ENCODE measurements around the gene TOX2. TPM values are rescaled to one million over a fixed set of nuclear protein-coding genes. Genes with fewer than 3 reads are reported as not detected.

The TOX2 gene
- total RNA-seq, 2 donors from 2014 or later: 4.0 to 5.6 TPM

GRCh38 chr20:44089987-44090674, 175.5 kb downstream of the TOX2 start:
- DNase-seq (ENCODE audit: low spot score) (no peak), ATAC-seq (peak; percentile 33 to 45)
- H3K36me3 Mint-ChIP-seq: no peaks in the 10 kb centered on the region
- H3K27ac Mint-ChIP-seq: no peak overlapping the region
- peaks cover 22 to 23% of the 10 kb centered on the region in 2 donors for H3K27me3 Mint-ChIP-seq
- H3K9me3 Mint-ChIP-seq: no peaks in the 10 kb centered on the region
- no peaks in the 10 kb centered on the region for H3K4me1 Mint-ChIP-seq (ENCODE audit: low read depth in 2 of 2)
- no peak overlapping the region for H3K4me3 Mint-ChIP-seq

GRCh38 chr20:44091026-44091425, 176.4 kb downstream of the TOX2 start:
- DNase-seq (ENCODE audit: low spot score) (no peak), ATAC-seq (no peak)
- Mint-ChIP-seq H3K4me1 (ENCODE audit: low read depth in 2 of 2) (no peaks in the 10 kb centered on the region), H3K9me3 (no peaks in the 10 kb centered on the region), H3K27me3 (peaks cover 22 to 23% of the 10 kb centered on the region in 2 donors), H3K4me3 (no peak overlapping the region), H3K27ac (no peak overlapping the region), H3K36me3 (no peaks in the 10 kb centered on the region)

DNA sequence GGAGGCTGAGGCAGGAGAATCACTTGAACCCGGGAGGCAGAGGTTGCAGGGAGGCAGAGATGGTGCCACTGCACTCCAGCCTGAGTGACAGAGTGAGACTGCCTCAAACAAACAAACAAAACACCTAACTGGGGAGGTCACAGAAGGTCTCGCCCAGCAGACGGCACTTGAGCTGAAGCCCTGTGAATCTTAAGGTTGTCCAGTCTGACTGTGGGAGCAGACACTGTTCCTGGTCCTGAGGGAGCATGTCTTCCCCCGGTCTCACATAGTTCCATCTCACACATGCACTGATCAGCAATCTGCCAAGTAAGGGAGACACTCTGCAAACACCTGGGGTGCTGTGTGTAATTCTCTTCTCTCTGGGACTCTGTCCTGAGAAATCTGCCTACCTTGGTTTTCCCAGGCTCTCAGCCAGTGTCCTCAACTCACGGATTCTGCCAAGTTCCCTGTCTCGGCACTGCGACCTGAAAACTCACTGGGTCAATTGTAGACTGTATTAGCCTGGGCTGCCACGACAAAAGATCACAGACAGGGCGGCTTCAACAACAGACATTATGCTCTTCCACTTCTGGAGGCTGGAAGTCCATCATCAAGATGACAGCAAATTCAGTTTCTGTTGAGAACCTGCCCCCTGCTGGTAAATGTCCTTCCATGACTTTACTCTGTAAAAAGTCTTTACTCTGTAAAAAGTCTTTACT, 178.0 kb downstream of the TOX2 start:
- H3K9me3 Mint-ChIP-seq: no peaks in the 10 kb centered on the region
- H3K27ac Mint-ChIP-seq: no peak overlapping the region
- no peaks in the 10 kb centered on the region for H3K4me1 Mint-ChIP-seq (ENCODE audit: low read depth in 2 of 2)
- no peaks in the 10 kb centered on the region for H3K36me3 Mint-ChIP-seq
- no peak overlapping the region for H3K4me3 Mint-ChIP-seq
- DNase-seq (ENCODE audit: low spot score): no peak
- no peak for ATAC-seq
- peaks cover 16 to 23% of the 10 kb centered on the region in 2 donors for H3K27me3 Mint-ChIP-seq

DNA sequence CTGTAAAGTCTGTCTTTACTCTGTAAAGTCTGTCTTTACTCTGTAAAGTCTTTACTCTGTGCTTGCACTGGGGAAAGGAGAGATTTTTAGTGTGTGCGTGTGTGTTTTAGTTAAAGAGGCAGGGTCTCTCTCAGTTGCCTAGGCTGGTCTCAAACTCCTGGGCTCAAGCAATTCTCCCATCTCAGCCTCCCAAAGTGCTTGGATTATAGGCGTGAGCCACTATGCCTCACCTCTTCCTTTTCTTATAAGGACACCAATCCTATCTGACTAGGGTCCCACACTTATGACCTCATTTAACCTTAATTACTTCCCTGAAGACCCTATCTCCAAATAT, 178.6 kb downstream of the TOX2 start:
- Mint-ChIP-seq H3K4me1 (ENCODE audit: low read depth in 2 of 2) (no peaks in the 10 kb centered on the region), H3K4me3 (no peak overlapping the region)
- DNase-seq (ENCODE audit: low spot score): no peak

GRCh38 chr20:44095831-44096230, 181.2 kb downstream of the TOX2 start:
- no peak overlapping the region for H3K4me3 Mint-ChIP-seq
- no peak overlapping the region for H3K27ac Mint-ChIP-seq
- peaks cover 29 to 44% of the 10 kb centered on the region in 2 donors for H3K27me3 Mint-ChIP-seq
- ATAC-seq (no peak), DNase-seq (ENCODE audit: low spot score) (no peak)
- H3K36me3 Mint-ChIP-seq: no peaks in the 10 kb centered on the region
- H3K4me1 Mint-ChIP-seq (ENCODE audit: low read depth in 2 of 2): no peaks in the 10 kb centered on the region
- no peaks in the 10 kb centered on the region for H3K9me3 Mint-ChIP-seq

More for the DNA sequence above, 178.6 kb downstream of the TOX2 start:
- H3K27me3 Mint-ChIP-seq: peaks cover 19 to 24% of the 10 kb centered on the region in 2 donors
- no peak overlapping the region for H3K27ac Mint-ChIP-seq
- H3K9me3 Mint-ChIP-seq: no peaks in the 10 kb centered on the region
- ATAC-seq: no peak
- no peaks in the 10 kb centered on the region for H3K36me3 Mint-ChIP-seq

DNA sequence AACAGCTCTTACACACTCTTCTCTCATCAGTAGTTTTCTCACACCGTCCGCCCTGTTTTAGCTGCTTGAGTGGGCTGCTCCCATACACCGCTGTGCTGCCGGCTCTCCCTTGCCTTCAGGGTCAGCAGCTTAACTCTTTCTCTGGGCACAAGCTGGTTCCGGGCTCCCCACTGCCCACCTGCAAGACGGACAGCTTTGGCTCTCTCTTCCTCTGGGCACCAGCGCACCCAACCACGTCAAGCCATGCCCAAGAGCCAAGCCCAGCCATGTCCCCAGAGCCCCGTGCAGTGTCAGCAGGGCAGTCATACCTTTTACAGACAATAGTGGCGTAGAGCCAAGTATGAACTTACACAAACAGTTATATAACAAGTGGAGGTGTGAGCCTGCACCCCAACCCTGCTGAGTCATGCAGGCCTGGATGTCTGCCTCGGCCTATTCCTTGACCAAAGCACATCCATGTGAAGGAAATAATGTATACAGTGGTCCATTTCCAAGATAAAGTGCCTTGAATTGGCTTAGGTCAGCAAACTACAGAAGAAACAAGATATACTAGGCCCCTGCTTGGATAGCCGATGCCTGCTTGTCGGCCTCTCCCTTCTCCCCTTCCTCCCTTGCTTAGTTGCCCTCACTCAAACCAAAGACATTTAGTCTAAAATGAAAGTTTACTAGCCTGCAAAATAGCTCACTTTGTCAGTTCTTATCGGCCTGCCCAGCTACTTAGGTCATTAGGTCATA, 183.0 kb downstream of the TOX2 start:
- no peak for DNase-seq (ENCODE audit: low spot score)
- no peaks in the 10 kb centered on the region for H3K9me3 Mint-ChIP-seq
- H3K4me1 Mint-ChIP-seq (ENCODE audit: low read depth in 2 of 2): no peaks in the 10 kb centered on the region
- no peak overlapping the region for H3K4me3 Mint-ChIP-seq
- H3K36me3 Mint-ChIP-seq: no peaks in the 10 kb centered on the region
- no peak for ATAC-seq
- no peak overlapping the region for H3K27ac Mint-ChIP-seq
- peaks cover 35 to 47% of the 10 kb centered on the region in 2 donors for H3K27me3 Mint-ChIP-seq

- Mint-ChIP-seq H3K27ac (no peak overlapping the region), H3K36me3 (no peaks in the 10 kb centered on the region)
These were observed 183.6 kb downstream of the TOX2 start for GRCh38 chr20:44098256-44098630.

DNA sequence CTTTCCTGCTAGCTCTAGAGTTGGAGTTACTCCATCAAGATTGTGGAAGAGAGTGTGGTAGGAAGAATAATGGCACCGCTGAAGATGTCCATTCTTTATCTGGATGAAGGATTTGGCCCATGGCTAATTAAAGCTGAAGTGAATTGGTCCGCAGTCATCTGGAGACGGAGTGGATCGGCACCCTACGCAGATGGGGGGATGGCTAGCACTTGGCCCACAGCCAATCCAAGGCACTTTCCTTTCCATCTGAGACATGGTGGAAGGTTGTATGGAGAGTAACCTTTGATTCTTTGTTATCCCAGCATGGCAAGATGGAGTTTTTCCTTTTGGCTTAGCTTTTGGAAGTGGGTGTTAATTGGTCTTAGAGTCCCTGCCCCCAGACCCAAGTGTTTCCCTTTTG, 184.0 kb downstream of the TOX2 start:
- ATAC-seq: no peak

More at GRCh38 chr20:44098256-44098630, 183.6 kb downstream of the TOX2 start:
- Mint-ChIP-seq H3K27me3 (peaks cover 31 to 43% of the 10 kb centered on the region in 2 donors), H3K4me1 (ENCODE audit: low read depth in 2 of 2) (no peaks in the 10 kb centered on the region), H3K4me3 (no peak overlapping the region), H3K9me3 (no peaks in the 10 kb centered on the region)
- no peak for DNase-seq (ENCODE audit: low spot score)
- no peak for ATAC-seq

DNA sequence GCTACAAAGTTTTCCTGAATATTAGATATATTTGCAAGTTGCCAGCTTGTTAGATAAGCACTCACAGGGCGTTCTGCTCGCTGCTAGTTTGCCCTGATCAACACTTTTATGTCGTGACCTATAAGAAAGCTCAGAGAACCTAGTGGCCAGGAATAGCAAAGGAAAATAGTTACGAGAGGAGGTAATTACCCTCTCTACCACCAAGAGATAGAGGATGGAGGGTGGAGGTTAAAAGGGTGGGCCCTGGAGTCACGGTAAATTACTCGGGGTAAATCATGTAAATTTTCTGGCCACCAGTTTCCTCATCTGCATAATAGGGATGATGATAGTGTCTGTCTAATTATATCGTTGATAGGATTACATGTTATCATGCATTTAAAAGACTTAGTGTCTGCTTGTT, 185.2 kb downstream of the TOX2 start:
- Mint-ChIP-seq H3K4me1 (ENCODE audit: low read depth in 2 of 2) (no peaks in the 10 kb centered on the region), H3K36me3 (no peaks in the 10 kb centered on the region), H3K27ac (no peak overlapping the region), H3K4me3 (no peak overlapping the region), H3K9me3 (no peaks in the 10 kb centered on the region), H3K27me3 (peaks cover 35 to 50% of the 10 kb centered on the region in 2 donors)
- DNase-seq (ENCODE audit: low spot score): no peak
- no peak for ATAC-seq

More for the DNA sequence above, 184.0 kb downstream of the TOX2 start:
- Mint-ChIP-seq H3K27me3 (peaks cover 32 to 44% of the 10 kb centered on the region in 2 donors), H3K9me3 (no peaks in the 10 kb centered on the region), H3K4me1 (ENCODE audit: low read depth in 2 of 2) (no peaks in the 10 kb centered on the region), H3K4me3 (no peak overlapping the region), H3K36me3 (no peaks in the 10 kb centered on the region), H3K27ac (no peak overlapping the region)
- DNase-seq (ENCODE audit: low spot score): no peak

GRCh38 chr20:44102582-44102981, 187.9 kb downstream of the TOX2 start:
- Mint-ChIP-seq H3K27me3 (peaks cover 46 to 74% of the 10 kb centered on the region in 2 donors), H3K4me1 (ENCODE audit: low read depth in 2 of 2) (no peaks in the 10 kb centered on the region), H3K4me3 (no peak overlapping the region), H3K27ac (no peak overlapping the region), H3K36me3 (no peaks in the 10 kb centered on the region), H3K9me3 (no peaks in the 10 kb centered on the region)
- DNase-seq (ENCODE audit: low spot score): no peak
- ATAC-seq: no peak

- H3K27me3 Mint-ChIP-seq: peaks cover 50 to 80% of the 10 kb centered on the region in 2 donors
- H3K4me3 Mint-ChIP-seq: no peak overlapping the region
- DNase-seq (ENCODE audit: low spot score): no peak
- no peak for ATAC-seq
- H3K36me3 Mint-ChIP-seq: no peaks in the 10 kb centered on the region
- no peaks in the 10 kb centered on the region for H3K9me3 Mint-ChIP-seq
- H3K4me1 Mint-ChIP-seq (ENCODE audit: low read depth in 2 of 2): no peaks in the 10 kb centered on the region
- H3K27ac Mint-ChIP-seq: no peak overlapping the region
These were observed 190.3 kb downstream of the TOX2 start for GRCh38 chr20:44104798-44105517.

GRCh38 chr20:44106615-44107014, 192.0 kb downstream of the TOX2 start:
- peaks cover 42 to 65% of the 10 kb centered on the region in 2 donors for H3K27me3 Mint-ChIP-seq

DNA sequence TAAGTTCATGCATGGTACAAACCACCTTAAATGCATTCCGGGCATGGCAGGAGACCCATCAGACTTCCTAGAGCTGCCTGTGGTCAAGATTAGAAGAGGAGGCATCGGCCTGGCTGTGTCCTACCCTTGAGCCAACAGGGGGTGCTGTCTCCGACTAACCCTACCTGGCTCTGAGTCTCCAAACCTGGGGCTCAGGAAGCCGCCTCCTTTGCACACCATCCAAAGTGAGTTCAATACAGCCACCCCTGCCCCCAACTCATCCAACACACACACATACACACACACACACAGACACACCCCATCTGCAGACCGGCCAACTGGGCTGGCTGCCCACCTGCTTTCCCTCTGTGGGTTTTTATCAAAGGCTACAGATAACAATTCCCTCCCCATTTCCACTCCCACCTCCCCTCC, 195.3 kb downstream of the TOX2 start:
- no peak for ATAC-seq
- Mint-ChIP-seq H3K9me3 (no peaks in the 10 kb centered on the region), H3K4me1 (ENCODE audit: low read depth in 2 of 2) (no peaks in the 10 kb centered on the region), H3K4me3 (no peak overlapping the region), H3K27ac (no peak overlapping the region), H3K36me3 (no peaks in the 10 kb centered on the region), H3K27me3 (peaks cover 27 to 48% of the 10 kb centered on the region in 2 donors)
- DNase-seq (ENCODE audit: low spot score): no peak

More at GRCh38 chr20:44106615-44107014, 192.0 kb downstream of the TOX2 start:
- no peaks in the 10 kb centered on the region for H3K36me3 Mint-ChIP-seq
- H3K27ac Mint-ChIP-seq: no peak overlapping the region
- no peak for DNase-seq (ENCODE audit: low spot score)
- ATAC-seq: no peak
- no peaks in the 10 kb centered on the region for H3K9me3 Mint-ChIP-seq
- H3K4me3 Mint-ChIP-seq: no peak overlapping the region
- no peaks in the 10 kb centered on the region for H3K4me1 Mint-ChIP-seq (ENCODE audit: low read depth in 2 of 2)
